ENCODE data around the gene ISM1.

The ISM1 gene

GRCh38 chr20:13278812-13279570, 57.9 kb downstream of the ISM1 start:
- no peak for DNase-seq (ENCODE audit: extremely low read depth in 1 of 2, low read depth in 1 of 2)

- no peak for DNase-seq (ENCODE audit: extremely low read depth in 1 of 2, low read depth in 1 of 2)
Measured at GRCh38 chr20:13280609-13281324, 59.7 kb downstream of the ISM1 start.

- DNase-seq (ENCODE audit: extremely low read depth in 1 of 2, low read depth in 1 of 2): no peak
Measured at GRCh38 chr20:13283869-13284829, 63.1 kb downstream of the ISM1 start.

- DNase-seq (ENCODE audit: extremely low read depth in 1 of 2, low read depth in 1 of 2): no peak
Measured at GRCh38 chr20:13284830-13285229, 63.8 kb downstream of the ISM1 start.

- no peak for DNase-seq (ENCODE audit: extremely low read depth in 1 of 2, low read depth in 1 of 2)
Measured at GRCh38 chr20:13285408-13285807, 64.3 kb downstream of the ISM1 start.

- DNase-seq (ENCODE audit: extremely low read depth in 1 of 2, low read depth in 1 of 2): no peak
Measured at GRCh38 chr20:13286052-13286451, 65.0 kb downstream of the ISM1 start.

- DNase-seq (ENCODE audit: extremely low read depth in 1 of 2, low read depth in 1 of 2): no peak
Measured at GRCh38 chr20:13286607-13287006, 65.5 kb downstream of the ISM1 start.

GRCh38 chr20:13288357-13288756, 67.3 kb downstream of the ISM1 start:
- DNase-seq (ENCODE audit: extremely low read depth in 1 of 2, low read depth in 1 of 2): no peak

GRCh38 chr20:13289031-13289430, 68.0 kb downstream of the ISM1 start:
- DNase-seq (ENCODE audit: extremely low read depth in 1 of 2, low read depth in 1 of 2): no peak

- DNase-seq (ENCODE audit: extremely low read depth in 1 of 2, low read depth in 1 of 2): no peak
Measured at GRCh38 chr20:13290724-13291123, 69.7 kb downstream of the ISM1 start.

- DNase-seq (ENCODE audit: extremely low read depth in 1 of 2, low read depth in 1 of 2): no peak
Measured at GRCh38 chr20:13291157-13291556, 70.1 kb downstream of the ISM1 start.

GRCh38 chr20:13292201-13292885, 71.3 kb downstream of the ISM1 start:
- DNase-seq (ENCODE audit: extremely low read depth in 1 of 2, low read depth in 1 of 2): no peak

- DNase-seq (ENCODE audit: extremely low read depth in 1 of 2, low read depth in 1 of 2): no peak
Measured at GRCh38 chr20:13294522-13294921, 73.4 kb downstream of the ISM1 start.

- no peak for DNase-seq (ENCODE audit: extremely low read depth in 1 of 2, low read depth in 1 of 2)
Measured at GRCh38 chr20:13295637-13296036, 74.6 kb downstream of the ISM1 start.

GRCh38 chr20:13296070-13296469, 75.0 kb downstream of the ISM1 start:
- no peak for DNase-seq (ENCODE audit: extremely low read depth in 1 of 2, low read depth in 1 of 2)

GRCh38 chr20:13297147-13297899, 76.2 kb downstream of the ISM1 start:
- no peak for DNase-seq (ENCODE audit: extremely low read depth in 1 of 2, low read depth in 1 of 2)

GRCh38 chr20:13298692-13299373, 77.8 kb downstream of the ISM1 start:
- no peak for DNase-seq (ENCODE audit: extremely low read depth in 1 of 2, low read depth in 1 of 2)

GRCh38 chr20:13299401-13299800, 78.3 kb downstream of the ISM1 start:
- DNase-seq (ENCODE audit: extremely low read depth in 1 of 2, low read depth in 1 of 2): no peak

GRCh38 chr20:13301596-13301995, 80.5 kb downstream of the ISM1 start:
- DNase-seq (ENCODE audit: extremely low read depth in 1 of 2, low read depth in 1 of 2): no peak
